GM12878 (cell line): ENCODE results near the gene SPINK1. TPM values are rescaled to one million over a fixed set of nuclear protein-coding genes. Genes with fewer than 3 reads are reported as not detected.
"Not testable (repeated sequence)": the region's sequence is repeated elsewhere in the genome, so short reads cannot be mapped to it uniquely, and the experiment has no call there.

Experiments used
- ATAC-seq: fragments of 200-7000 bp; cut with Tn5 transposase; 3 replicates; pipeline ENCODE4 v1.9.1; 2020; ENCODE audit warnings: mild to moderate bottlenecking, moderate library complexity
- BruUV-seq: library from RNA; stranded (reverse); fragments of 400-500 nt; replicated peaks from 2 replicates; lab custom pipeline; 2021; lab: Mats Ljungman, UMichigan
- CTCF ChIA-PET: fragments of 300-600 bp; sonication (Branson Sonifier 250); formaldehyde crosslinking; extraction: SDS; loops from one replicate; lab custom pipeline; 2021; ENCODE audit warnings: inconsistent platforms; lab: Yijun Ruan, JAX
- POLR2A ChIA-PET: fragments of 350-600 bp; formaldehyde crosslinking; extraction: SDS; loops from one replicate; lab custom pipeline; 2021; ENCODE audit warnings: inconsistent platforms; lab: Charles Lee
- RAD21 ChIA-PET: fragments of 300-600 bp; sonication (Branson Sonifier 250); formaldehyde crosslinking; loops from one replicate; lab custom pipeline; 2023; ENCODE audit warnings: antibody characterized with exemption; ENCODE audit not compliant: unreplicated experiment; lab: Charles Lee
- SMC1A ChIA-PET: fragments of 300-600 bp; sonication (Branson Sonifier 250); formaldehyde crosslinking; loops from one replicate; lab custom pipeline; 2023; ENCODE audit not compliant: unreplicated experiment, uncharacterized antibody; lab: Charles Lee
- DNase-seq: peaks from one replicate; pipeline ENCODE4 v3.0.0-alpha.2; 2011; ENCODE audit warnings: low read depth, low spot score
- FAIRE-seq: peaks from 3 replicates; lab custom pipeline; 2011; peaks lifted over from hg19 to GRCh38; lab: Jason Lieb, UNC
- H2AFZ ChIP-seq: 2 replicates; pipeline ENCODE4 v1.6.0; 2011; ENCODE audit warnings: low read depth, low read length, control low read depth; ENCODE audit not compliant: control insufficient read depth
- H3K27ac ChIP-seq: 2 replicates; pipeline ENCODE4 v1.5.1; 2011; ENCODE audit warnings: control low read depth; ENCODE audit not compliant: control insufficient read depth, insufficient read depth
- H3K27me3 ChIP-seq, 2 experiments: replicated peaks in 1 of 2; 2 replicates each; pipeline versions ENCODE4 v1.6.0 to v1.6.1; 2011; ENCODE audit warnings: low read length in 1 of 2; ENCODE audit not compliant: control insufficient read depth in 2 of 2, insufficient read depth in 2 of 2
- H3K36me3 ChIP-seq, 2 experiments: 2 replicates each; pipeline ENCODE4 v1.5.1; 2011; ENCODE audit warnings: low read length in 1 of 2; ENCODE audit not compliant: control insufficient read depth in 2 of 2, insufficient read depth in 2 of 2
- H3K4me1 ChIP-seq: 2 replicates; pipeline ENCODE4 v1.6.1; 2011; ENCODE audit warnings: mild to moderate bottlenecking, low read length, moderate library complexity, mixed read lengths; ENCODE audit not compliant: control insufficient read depth, insufficient read depth
- H3K4me2 ChIP-seq: 2 replicates; pipeline ENCODE4 v1.6.0; 2011; ENCODE audit warnings: control low read depth; ENCODE audit not compliant: control insufficient read depth, insufficient read depth
- H3K4me3 ChIP-seq: fragments of 200-600 bp; sonication (generic); 2 replicates; pipeline ENCODE4 v1.5.1; 2016
- H3K79me2 ChIP-seq: 2 replicates; pipeline ENCODE4 v1.6.0; 2011; ENCODE audit warnings: low read length; ENCODE audit not compliant: control insufficient read depth, insufficient read depth
- H3K9ac ChIP-seq: 2 replicates; pipeline ENCODE4 v1.8.0; 2011; ENCODE audit warnings: low read length, control low read depth, mixed read lengths; ENCODE audit not compliant: control insufficient read depth, insufficient read depth
- H3K9me3 ChIP-seq: replicated peaks from 3 replicates; pipeline ENCODE4 v1.5.1; 2011; ENCODE audit warnings: mild to moderate bottlenecking, low read length; ENCODE audit not compliant: control insufficient read depth, insufficient read depth
- H4K20me1 ChIP-seq: 2 replicates; pipeline ENCODE4 v1.6.0; 2011; ENCODE audit not compliant: control insufficient read depth, insufficient read depth
- ETV6 ChIP-seq, 2 experiments: fragments of 450-650 bp in 1 of 2; IDR thresholded peaks in 1 of 2; conservative IDR thresholded peaks in 1 of 2; 2 replicates each; pipeline ENCODE4 v1.6.1; 2014; ENCODE audit warnings: antibody characterized with exemption in 1 of 2, borderline replicate concordance in 1 of 2, low read depth in 1 of 2, mild to moderate bottlenecking in 1 of 2, moderate library complexity in 1 of 2
- MYC ChIP-seq: IDR thresholded peaks from 2 replicates; pipeline ENCODE4 v1.6.1; 2011; ENCODE audit warnings: mild to moderate bottlenecking, low read length, moderate library complexity, inconsistent platforms; ENCODE audit not compliant: insufficient read depth, insufficient replicate concordance, insufficient read length, severe bottlenecking
- NR2F1 ChIP-seq: fragments of 450-650 bp; conservative IDR thresholded peaks from 2 replicates; pipeline ENCODE4 v1.6.1; 2017; ENCODE audit warnings: mild to moderate bottlenecking
- PAX8 ChIP-seq: fragments of 450-650 bp; IDR thresholded peaks from 2 replicates; pipeline ENCODE4 v1.6.1; 2017; ENCODE audit warnings: mild to moderate bottlenecking, moderate library complexity
- SPI1 ChIP-seq: IDR thresholded peaks from 2 replicates; pipeline ENCODE4 v1.6.1; 2011; ENCODE audit warnings: low read depth, mild to moderate bottlenecking, low read length, moderate library complexity, borderline replicate concordance; ENCODE audit not compliant: insufficient read depth
- WGBS: methylation state at CpG from one replicate; pipeline ENCODE4 v1.1.6; 2016; ENCODE audit warnings: low lambda C conversion rate; ENCODE audit not compliant: insufficient replicate concordance, insufficient coverage; ENCODE audit errors: missing lambda C conversion rate; 5-methylcytosine and 5-hydroxymethylcytosine counted together
- in situ Hi-C: fragments of 300-500 bp; cut with MboI; formaldehyde crosslinking; loops from 9 replicates; pipeline ENCODE4 v1.14.3; 2018; ENCODE audit warnings: mixed read lengths
- intact Hi-C: fragments of 100-400 bp; cut with micrococcal nuclease; formaldehyde crosslinking; loops from one replicate; pipeline ENCODE4 v1.14.2; 2022; ENCODE audit not compliant: unreplicated experiment
- polyA plus RNA-seq, 11 experiments: library from polyadenylated mRNA; depleted of rRNA in 4 of 11; unstranded in 6 of 11; stranded (reverse) in 5 of 11; fragments of >200 nt; fragmentation: Nextera tagmentation in 4 of 11; fragmentation: Illumina TruSeq in 1 of 11; extraction: Ambion mirVana in 4 of 11; extraction: Trizol in 1 of 11; gene quantifications; 1 replicate in 1 of 11; 2 replicates in 10 of 11; pipeline versions ENCODE4 v1.2.1 to v1.2.3, GENCODE V29; 2011 to 2016; ENCODE audit warnings: inconsistent platforms in 2 of 11, missing spikeins in 2 of 11, low read depth in 1 of 11
- total RNA-seq, 4 experiments: library from RNA; depleted of rRNA in 3 of 4; stranded (reverse); fragments of >200 nt in 3 of 4; fragmentation: Illumina TruSeq in 1 of 4; extraction: Trizol in 1 of 4; gene quantifications; 2 replicates each; pipeline versions ENCODE4 v1.2.1 to v1.2.3, GENCODE V29; 2013 to 2021

The SPINK1 gene
- total and polyA plus RNA-seq, 10 of the 15 experiments (the other 5 are each of a cell fraction or from before 2014, with no cell fraction given), result 3.6 TPM; not detected in 9

DNA sequence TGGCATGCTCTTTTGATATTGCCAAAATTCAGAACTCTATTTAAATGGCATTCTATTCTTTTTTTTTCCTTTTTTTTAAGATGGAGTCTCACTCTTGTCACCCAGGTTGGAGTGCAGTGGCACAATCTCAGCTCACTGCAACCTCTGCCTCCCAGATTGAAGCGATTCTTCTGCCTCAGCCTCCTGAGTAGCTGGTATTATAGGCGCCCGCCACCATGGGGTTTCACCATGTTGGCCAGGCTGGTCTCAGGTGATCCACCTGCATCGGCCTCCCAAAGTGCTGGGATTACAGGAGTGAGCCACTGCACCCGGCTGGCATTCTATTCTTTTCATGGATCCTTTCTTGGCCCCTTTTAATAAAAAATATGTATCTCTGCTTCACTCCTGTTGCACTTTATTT, 4.5 kb downstream of the SPINK1 start:
- RAD21 ChIA-PET, H3K4me1 ChIP-seq, H3K4me2 ChIP-seq, H3K36me3 ChIP-seq, BruUV-seq, FAIRE-seq, H3K9me3 ChIP-seq, ATAC-seq, H3K27ac ChIP-seq, DNase-seq, H3K4me3 ChIP-seq, H3K9ac ChIP-seq, H3K79me2 ChIP-seq, POLR2A ChIA-PET, H3K27me3 ChIP-seq, H2AFZ ChIP-seq, CTCF ChIA-PET, in situ Hi-C loops, H4K20me1 ChIP-seq: not testable (repeated sequence)
- intact Hi-C loops, result loop anchor here (10.0 kb wide), 1 partner anchor 372 kb away; no protein-coding TSS in a partner anchor
- SMC1A ChIA-PET, result interaction anchor here (0.6 kb wide), 1 partner anchor 250 kb away, joined by 4 read pairs; no protein-coding TSS in a partner anchor
- 36% methylated on average over 5 of the region's 5 CpGs for WGBS

DNA sequence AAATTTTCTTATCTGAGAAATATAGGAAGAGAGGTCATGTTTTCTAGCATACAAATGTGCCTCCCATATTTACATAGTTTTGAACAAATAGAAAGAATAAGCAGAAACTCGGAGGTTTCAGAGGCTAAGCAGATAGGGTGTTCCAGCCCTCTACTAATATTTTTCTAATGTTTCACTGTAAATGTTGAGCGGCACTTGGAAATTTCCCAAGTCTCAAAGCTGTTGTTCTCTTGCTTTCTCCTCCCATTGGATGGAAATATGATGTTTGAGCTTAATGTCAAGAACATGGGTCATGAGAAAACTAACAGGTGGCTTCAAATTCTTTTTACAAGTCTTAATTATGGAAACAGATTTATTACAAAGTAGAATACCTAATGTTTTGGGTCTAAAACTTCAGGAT, 5.1 kb downstream of the SPINK1 start:
- FAIRE-seq (no peak), ATAC-seq (no peak)
- H3K36me3 ChIP-seq, result no peaks in the 10 kb centered on the region
- TF ChIP-seq MYC (no peak), NR2F1 (no peak), ETV6 (conservative IDR thresholded peaks at IDR 0.05 in 1 of 2, IDR thresholded peaks at IDR 0.05 in 1 of 2; ENCODE audit: borderline replicate concordance in 1 of 2, low read depth in 1 of 2) (no peak), PAX8 (no peak), SPI1 (no peak)
- TF ChIP-seq, all 136 proteins: peak for 0
- in situ Hi-C loops (no loop called here), intact Hi-C loops (loop anchor here (10.0 kb wide), 1 partner anchor 372 kb away; no protein-coding TSS in a partner anchor)
- Histone ChIP-seq H3K4me2 (no peak overlapping the region), H3K4me1 (no peaks in the 10 kb centered on the region), H3K79me2 (no peaks in the 10 kb centered on the region), H3K4me3 (no peak overlapping the region), H3K9ac (no peak overlapping the region), H3K27me3 (no peaks in the 10 kb centered on the region; a peak in 1 of 4 replicates), H2AFZ (no peak overlapping the region), H4K20me1 (no peaks in the 10 kb centered on the region), H3K27ac (no peak overlapping the region), H3K9me3 (no peaks in the 10 kb centered on the region)
- WGBS, result 80% methylated on average over 2 of the region's 2 CpGs
- BruUV-seq, result no TSS peak
- CTCF ChIA-PET, result interaction anchor here (5.2 kb wide), 1 partner anchor 197 kb away, joined by 108 read pairs; no protein-coding TSS in a partner anchor
- SMC1A ChIA-PET, result interaction anchor here (0.6 kb wide), 1 partner anchor 250 kb away, joined by 4 read pairs; no protein-coding TSS in a partner anchor
- RAD21 ChIA-PET, result no interaction called here
- DNase-seq, result no peak
- POLR2A ChIA-PET, result no interaction called here
